SHP77 treated with DMSO at 0.1 percent for 48 hours (cell line): ENCODE measurements around the gene WDR18.

ENCODE experiments used
- DNase-seq: peaks from one replicate; lab custom pipeline; 2025; lab: John Stamatoyannopoulos, UW

The WDR18 gene

DNA sequence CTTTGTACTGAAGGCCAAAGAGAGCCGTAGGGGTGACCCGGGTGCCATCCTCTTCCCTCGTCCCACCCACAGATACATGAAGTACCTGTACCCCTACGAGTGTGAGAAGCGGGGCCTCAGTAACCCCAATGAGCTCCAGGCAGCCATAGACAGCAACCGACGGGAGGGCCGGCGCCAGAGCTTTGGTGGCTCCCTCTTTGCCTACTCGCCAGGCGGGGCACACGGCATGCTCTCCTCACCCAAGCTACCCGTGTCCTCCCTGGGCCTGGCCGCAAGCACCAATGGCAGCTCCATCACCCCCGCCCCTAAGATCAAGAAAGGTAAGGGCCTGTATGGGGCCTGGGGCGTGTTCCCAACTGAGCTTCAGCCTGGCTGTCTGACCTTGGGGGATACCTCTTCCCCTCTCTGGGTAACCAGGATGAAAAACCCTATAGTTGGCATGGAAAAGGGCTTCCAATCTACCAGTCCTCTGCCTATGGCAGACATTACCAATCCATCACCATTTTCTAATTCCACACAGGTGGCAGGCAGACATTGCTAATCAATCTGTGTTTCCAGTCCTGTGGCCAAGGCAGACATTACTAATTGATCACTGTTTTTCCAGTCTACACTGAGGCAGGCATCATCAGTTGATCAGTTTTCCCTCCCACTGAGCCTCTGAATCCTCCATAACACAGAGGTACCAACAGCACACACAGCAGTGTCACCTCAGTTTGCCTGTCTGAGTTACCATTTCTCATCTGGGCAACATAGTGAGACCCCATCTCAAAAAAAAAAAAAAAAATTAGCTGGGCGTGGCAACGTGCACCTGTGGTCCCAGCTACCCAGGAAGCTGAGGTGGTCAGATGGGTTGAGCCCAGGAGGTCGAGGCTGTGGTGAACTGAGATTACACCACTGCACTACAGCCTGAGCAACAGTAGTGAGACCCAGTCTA, 19.1 kb upstream of the WDR18 start:
- DNase-seq = no peak

GRCh38 chr19:966485-967088, 17.6 kb upstream of the WDR18 start:
- DNase-seq = no peak

GRCh38 chr19:970695-971094, 13.4 kb upstream of the WDR18 start:
- no peak for DNase-seq

DNA sequence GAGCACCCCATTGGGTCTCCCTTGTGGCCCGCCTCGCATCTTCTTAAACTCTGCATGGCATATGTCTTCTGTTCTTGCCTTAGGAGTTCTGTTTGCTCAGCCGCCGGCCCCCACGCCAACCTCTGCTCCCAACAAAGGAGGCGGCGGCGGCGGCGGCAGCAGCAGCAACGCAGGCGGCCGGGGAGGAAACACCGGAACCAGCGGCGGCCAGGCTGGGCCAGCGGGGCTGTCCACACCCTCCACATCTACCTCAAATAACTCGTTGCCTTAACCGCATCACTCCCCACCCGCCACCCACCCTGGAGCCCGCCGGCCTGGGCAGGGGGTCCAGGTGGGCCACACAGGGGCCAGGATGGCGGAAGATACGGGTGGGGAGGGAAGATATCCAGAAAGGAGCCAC, 12.3 kb upstream of the WDR18 start:
- no peak for DNase-seq

GRCh38 chr19:972281-972680, 11.9 kb upstream of the WDR18 start:
- DNase-seq = no peak

- DNase-seq = no peak
Measured at GRCh38 chr19:973726-974563, 10.2 kb upstream of the WDR18 start.

GRCh38 chr19:974564-975257, 9.4 kb upstream of the WDR18 start:
- no peak for DNase-seq

DNA sequence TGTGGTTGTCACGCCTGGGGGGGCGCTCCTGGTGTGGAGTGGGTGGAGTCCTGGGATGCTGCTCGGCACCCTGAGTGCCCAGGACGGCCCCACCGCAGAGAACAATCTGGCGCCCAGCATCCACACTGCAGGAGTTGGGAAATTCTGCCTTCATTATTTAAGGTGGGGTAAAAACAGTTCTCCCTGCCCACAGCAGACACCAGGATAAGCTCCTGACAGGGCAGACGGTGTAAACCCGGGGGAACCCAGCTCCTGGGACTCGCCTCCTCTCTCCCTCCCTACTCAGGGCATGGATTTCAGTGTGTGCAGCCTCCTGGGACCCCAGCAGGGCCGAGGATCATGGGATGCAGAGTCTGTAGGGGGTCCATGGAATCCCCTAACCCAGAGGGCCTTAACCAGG, 7.7 kb upstream of the WDR18 start:
- DNase-seq = no peak

GRCh38 chr19:977058-977464, 7.1 kb upstream of the WDR18 start:
- DNase-seq = no peak

DNA sequence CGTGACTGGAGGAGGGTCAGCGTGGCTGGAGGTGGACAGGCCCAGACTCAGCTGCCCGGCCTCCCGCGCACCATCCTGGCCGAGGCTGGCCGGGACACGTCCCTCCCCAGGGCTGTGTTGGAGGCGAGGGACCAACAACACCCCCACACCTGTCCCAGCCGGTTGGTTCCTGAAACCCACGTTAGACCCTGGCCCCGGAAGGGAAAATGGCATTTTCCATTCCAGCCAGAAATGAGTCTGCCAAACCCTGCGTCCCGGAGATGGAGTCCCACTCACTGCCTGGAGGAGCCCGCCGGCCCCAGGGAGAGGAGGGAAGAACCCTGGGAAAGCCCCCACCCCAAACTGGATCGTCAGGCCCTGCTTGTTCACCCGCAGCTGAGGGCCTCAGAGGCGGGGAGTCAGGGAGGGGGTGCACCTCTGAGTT, 4.8 kb upstream of the WDR18 start:
- DNase-seq = no peak

DNA sequence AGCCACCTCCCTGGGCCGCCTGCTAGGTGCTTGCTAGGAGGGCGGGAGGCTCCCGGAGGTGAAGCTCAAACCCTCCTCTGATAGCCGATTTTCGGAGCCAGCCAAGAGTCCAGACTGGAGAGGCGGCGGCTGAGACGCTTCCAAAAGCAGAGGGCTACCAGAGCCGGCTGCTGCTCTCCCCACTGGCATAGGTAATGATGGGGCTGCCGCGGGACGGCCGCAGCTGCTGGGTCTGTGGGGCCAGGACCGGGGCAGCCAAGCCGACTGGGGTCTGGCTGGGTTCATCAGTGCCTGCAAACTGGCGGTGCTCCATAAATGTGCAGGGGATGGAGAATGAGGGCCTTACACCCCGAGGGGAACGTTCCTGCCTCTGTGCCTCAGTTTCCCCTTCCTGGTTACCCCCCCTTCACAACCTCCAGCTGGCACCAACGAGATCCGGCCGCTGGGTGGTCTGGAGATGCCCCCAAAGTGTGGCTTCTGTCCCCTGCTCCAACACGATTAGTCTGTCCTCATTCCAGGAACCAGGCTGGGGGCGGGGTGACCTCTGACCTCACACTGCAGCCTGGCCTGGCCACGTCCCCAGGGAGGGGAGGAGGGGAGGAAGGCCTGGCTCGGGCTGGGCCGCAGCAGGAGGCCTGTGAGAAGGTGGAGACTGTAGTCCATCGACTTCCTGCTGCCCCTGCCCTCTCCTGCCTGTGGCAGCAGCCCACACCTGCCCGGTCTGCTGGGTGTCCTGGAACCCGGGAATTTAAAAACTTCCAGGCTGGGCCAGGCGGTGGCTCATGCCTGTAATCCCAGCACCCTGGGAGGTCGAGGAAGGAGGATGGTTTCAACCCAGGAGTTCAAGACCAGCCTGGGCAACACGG, 3.8 kb upstream of the WDR18 start:
- DNase-seq = no peak

- no peak for DNase-seq
Measured at GRCh38 chr19:982567-983170, 1.5 kb upstream of the WDR18 start.

GRCh38 chr19:986083-986482, 1.9 kb downstream of the WDR18 start:
- no peak for DNase-seq

- no peak for DNase-seq
Measured at GRCh38 chr19:988081-988480, 3.9 kb downstream of the WDR18 start.

DNA sequence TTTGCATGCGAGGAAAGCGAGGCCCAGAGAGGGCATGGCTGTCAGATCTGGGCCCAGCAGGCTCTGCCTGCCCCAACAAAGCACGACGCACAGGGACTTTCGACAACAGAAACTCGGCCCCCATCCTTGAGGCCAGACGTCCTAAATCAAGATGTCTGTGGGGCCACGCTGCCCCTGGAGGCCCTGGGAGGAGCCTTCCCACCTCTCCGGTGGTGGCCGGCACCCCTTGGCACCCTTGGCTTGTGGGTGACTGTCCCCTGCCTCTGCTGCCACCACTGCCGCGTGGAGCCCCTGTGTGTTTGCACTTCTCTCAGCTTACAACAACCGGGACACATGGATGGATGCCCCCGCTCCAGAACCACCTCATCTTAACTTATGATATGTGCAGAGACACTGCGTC, 4.4 kb downstream of the WDR18 start:
- no peak for DNase-seq

DNA sequence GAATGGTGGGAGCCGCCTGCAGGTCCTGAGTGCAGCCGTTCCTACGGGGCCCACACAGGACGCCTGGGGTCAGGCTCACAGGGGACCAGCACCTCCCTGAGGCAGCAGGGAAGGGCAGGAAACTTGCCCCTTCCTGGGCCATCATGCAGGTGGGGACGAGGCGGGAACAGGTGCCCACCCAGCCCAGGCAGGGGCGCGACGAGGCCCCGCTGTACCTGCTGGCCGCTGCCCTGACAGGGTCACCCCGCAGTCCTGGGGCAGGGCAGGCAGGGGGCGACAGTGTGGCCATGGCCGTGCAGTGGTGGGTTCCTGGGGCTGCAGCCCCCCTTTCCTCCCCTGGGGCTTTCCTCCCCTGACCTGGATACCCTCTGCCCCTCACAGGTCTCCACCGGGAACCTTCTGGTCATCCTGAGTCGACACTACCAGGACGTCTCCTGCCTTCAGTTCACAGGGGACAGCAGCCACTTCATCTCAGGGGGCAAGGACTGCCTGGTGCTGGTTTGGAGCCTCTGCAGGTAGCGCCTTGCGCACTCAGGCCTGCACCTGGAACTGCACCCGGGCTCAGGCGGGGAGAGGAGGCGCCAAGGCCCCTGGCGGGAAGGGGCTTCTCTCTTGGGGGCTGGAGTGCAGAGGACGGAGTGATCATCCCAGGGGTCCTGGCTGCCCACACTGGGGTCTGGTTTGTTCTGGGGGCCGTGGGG, 5.4 kb downstream of the WDR18 start:
- no peak for DNase-seq

- no peak for DNase-seq
Measured at GRCh38 chr19:990119-990571, 6.0 kb downstream of the WDR18 start.

GRCh38 chr19:990746-991145, 6.6 kb downstream of the WDR18 start:
- no peak for DNase-seq

GRCh38 chr19:991174-991931, 7.2 kb downstream of the WDR18 start:
- no peak for DNase-seq
